Trophoblast cell (in vitro differentiated cells and primary cell): Measurements from ENCODE around the gene RCL1.
A peak's percentile ranks its signal among the peaks of the same experiment; 100 is the strongest.

ENCODE experiments used
- DNase-seq, 2 donors: peaks; one replicate each; pipeline ENCODE4 v3.0.0-alpha.2; 2016
- H2AFZ ChIP-seq: 2 replicates; pipeline ENCODE4 v1.6.1; 2013; ENCODE audit warnings: low read length, moderate library complexity, mild to moderate bottlenecking; ENCODE audit not compliant: insufficient read depth, poor library complexity
- H2AK5ac ChIP-seq: 2 replicates; pipeline ENCODE4 v1.6.1; 2013; ENCODE audit warnings: mild to moderate bottlenecking, low read length
- H2BK120ac ChIP-seq: 2 replicates; pipeline ENCODE4 v1.6.1; 2013; ENCODE audit warnings: low read length, mild to moderate bottlenecking, moderate library complexity; ENCODE audit not compliant: insufficient read depth, poor library complexity
- H2BK12ac ChIP-seq: 2 replicates; pipeline ENCODE4 v1.6.1; 2013; ENCODE audit warnings: mild to moderate bottlenecking, low read length, moderate library complexity
- H2BK5ac ChIP-seq: 2 replicates; pipeline ENCODE4 v1.6.1; 2013; ENCODE audit warnings: low read length, low read depth, moderate library complexity, mild to moderate bottlenecking; ENCODE audit not compliant: poor library complexity
- H3K14ac ChIP-seq: 2 replicates; pipeline ENCODE4 v1.6.1; 2013; ENCODE audit warnings: mild to moderate bottlenecking, low read length
- H3K18ac ChIP-seq: 2 replicates; pipeline ENCODE4 v1.6.1; 2013; ENCODE audit warnings: mild to moderate bottlenecking, low read length
- H3K23ac ChIP-seq: 2 replicates; pipeline ENCODE4 v1.6.1; 2013; ENCODE audit warnings: low read length
- H3K27ac ChIP-seq: 2 replicates; pipeline ENCODE4 v1.5.1; 2013; ENCODE audit warnings: low read depth, mild to moderate bottlenecking, inconsistent platforms, low read length, moderate library complexity
- H3K27me3 ChIP-seq: 2 replicates; pipeline ENCODE4 v1.6.1; 2013; ENCODE audit warnings: inconsistent platforms, mild to moderate bottlenecking, low read length, moderate library complexity; ENCODE audit not compliant: insufficient read depth
- H3K36me3 ChIP-seq, 2 experiments: 1 replicate in 1 of 2; 2 replicates in 1 of 2; pipeline ENCODE4 v1.6.1; 2013; ENCODE audit warnings: low read length in 2 of 2, mild to moderate bottlenecking in 2 of 2, moderate library complexity in 1 of 2; ENCODE audit not compliant: insufficient read depth in 2 of 2, control insufficient read depth in 1 of 2
- H3K4ac ChIP-seq: 2 replicates; pipeline ENCODE4 v1.6.1; 2013; ENCODE audit warnings: low read depth, mild to moderate bottlenecking, low read length, moderate library complexity
- H3K4me1 ChIP-seq, 2 experiments: 1 replicate in 1 of 2; 2 replicates in 1 of 2; pipeline ENCODE4 v1.6.1; 2013; ENCODE audit warnings: low read length in 2 of 2, mild to moderate bottlenecking in 2 of 2, moderate library complexity in 1 of 2; ENCODE audit not compliant: insufficient read depth in 2 of 2, control insufficient read depth in 1 of 2
- H3K4me2 ChIP-seq: 2 replicates; pipeline ENCODE4 v1.6.1; 2013; ENCODE audit warnings: inconsistent platforms, mild to moderate bottlenecking, low read length, moderate library complexity
- H3K4me3 ChIP-seq: 2 replicates; pipeline ENCODE4 v1.5.1; 2013; ENCODE audit warnings: mild to moderate bottlenecking, low read depth, low read length, inconsistent platforms
- H3K79me1 ChIP-seq: one replicate; pipeline ENCODE4 v1.6.1; 2013; ENCODE audit warnings: low read length
- H3K79me2 ChIP-seq: 2 replicates; pipeline ENCODE4 v1.6.1; 2013; ENCODE audit warnings: low read length, mild to moderate bottlenecking; ENCODE audit not compliant: control insufficient read depth, insufficient read depth, poor library complexity
- H3K9ac ChIP-seq: 2 replicates; pipeline ENCODE4 v1.6.1; 2013; ENCODE audit warnings: mild to moderate bottlenecking, low read length
- H3K9me3 ChIP-seq: 2 replicates; pipeline ENCODE4 v1.6.1; 2013; ENCODE audit warnings: low read depth, mild to moderate bottlenecking, control low read depth, inconsistent platforms, low read length; ENCODE audit not compliant: insufficient read depth
- H4K12ac ChIP-seq: 2 replicates; pipeline ENCODE4 v1.6.1; 2013; ENCODE audit warnings: low read depth, mild to moderate bottlenecking, low read length, moderate library complexity
- H4K8ac ChIP-seq: 2 replicates; pipeline ENCODE4 v1.6.1; 2013; ENCODE audit warnings: low read depth, mild to moderate bottlenecking, low read length, moderate library complexity
- H4K91ac ChIP-seq: one replicate; pipeline ENCODE4 v1.6.1; 2013; ENCODE audit warnings: low read depth, mild to moderate bottlenecking, low read length, moderate library complexity
- WGBS: extraction: QIAGEN DNeasy Blood & Tissue Kit; methylation state at CpG from one replicate; pipeline ENCODE4 v1.1.7; 2013; ENCODE audit warnings: missing lambda C conversion rate; ENCODE audit not compliant: insufficient read length, insufficient coverage; ENCODE audit errors: extremely low coverage; 5-methylcytosine and 5-hydroxymethylcytosine counted together

RCL1 gene

DNA sequence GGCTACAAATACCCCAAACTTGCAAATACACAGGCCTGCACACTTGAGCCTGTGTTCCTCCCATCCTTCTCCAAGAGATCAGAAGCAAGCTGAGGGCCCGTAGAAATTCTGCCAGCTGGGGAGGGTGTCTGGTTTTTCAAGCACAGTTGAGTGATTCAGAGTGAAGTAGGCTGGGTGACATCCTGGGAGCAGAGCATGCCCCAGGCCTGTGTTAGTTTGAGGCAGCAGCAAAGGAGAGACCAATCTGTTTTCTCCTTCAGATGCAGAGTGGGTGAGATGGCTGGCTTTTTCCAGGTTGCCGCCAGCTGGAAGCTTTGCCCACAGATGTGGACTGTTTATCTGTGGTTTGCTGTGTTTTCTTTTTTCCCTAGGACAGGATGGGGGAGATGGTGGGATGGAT is 63.1 kb downstream of the RCL1 start:
- Histone ChIP-seq H3K79me1 (no peaks in the 10 kb centered on the region), H2BK5ac (no peak overlapping the region), H3K14ac (no peak overlapping the region), H2AK5ac (no peak overlapping the region), H4K8ac (no peak overlapping the region), H3K27ac (no peak overlapping the region), H3K9ac (no peak overlapping the region), H3K27me3 (no peaks in the 10 kb centered on the region), H3K18ac (no peak overlapping the region), H3K4me2 (no peak overlapping the region), H2AFZ (no peak overlapping the region), H4K12ac (no peak overlapping the region), H4K91ac (no peak overlapping the region), H3K23ac (no peak overlapping the region), H3K79me2 (no peaks in the 10 kb centered on the region), H3K9me3 (no peaks in the 10 kb centered on the region), H3K36me3 (peaks cover 4 to 7% of the 10 kb centered on the region in 2 experiments), H3K4me3 (no peak overlapping the region), H2BK120ac (no peak overlapping the region), H3K4me1 (no peaks in the 10 kb centered on the region), H3K4ac (no peak overlapping the region), H2BK12ac (no peak overlapping the region)
- no CpG with 5 or more reads among the region's 2 CpGs for WGBS
- DNase-seq: no peak

- Histone ChIP-seq H3K4me3 (no peak overlapping the region), H3K79me2 (no peaks in the 10 kb centered on the region), H2BK12ac (no peak overlapping the region), H3K23ac (no peak overlapping the region), H3K27ac (no peak overlapping the region), H3K36me3 (peaks cover 4 to 7% of the 10 kb centered on the region in 2 experiments), H3K4ac (no peak overlapping the region), H4K12ac (no peak overlapping the region), H3K4me2 (no peak overlapping the region), H3K9me3 (no peaks in the 10 kb centered on the region), H3K9ac (no peak overlapping the region), H3K4me1 (peaks cover 0 to 1% of the 10 kb centered on the region in 2 experiments), H3K14ac (no peak overlapping the region), H4K8ac (no peak overlapping the region), H4K91ac (no peak overlapping the region), H3K27me3 (no peaks in the 10 kb centered on the region), H3K18ac (no peak overlapping the region), H3K79me1 (no peaks in the 10 kb centered on the region), H2AK5ac (no peak overlapping the region), H2AFZ (no peak overlapping the region), H2BK120ac (no peak overlapping the region), H2BK5ac (no peak overlapping the region)
- WGBS: no CpG with 5 or more reads among the region's 8 CpGs
- DNase-seq: no peak
These were observed 64.5 kb downstream of the RCL1 start for GRCh38 chr9:4857163-4857810.

DNA sequence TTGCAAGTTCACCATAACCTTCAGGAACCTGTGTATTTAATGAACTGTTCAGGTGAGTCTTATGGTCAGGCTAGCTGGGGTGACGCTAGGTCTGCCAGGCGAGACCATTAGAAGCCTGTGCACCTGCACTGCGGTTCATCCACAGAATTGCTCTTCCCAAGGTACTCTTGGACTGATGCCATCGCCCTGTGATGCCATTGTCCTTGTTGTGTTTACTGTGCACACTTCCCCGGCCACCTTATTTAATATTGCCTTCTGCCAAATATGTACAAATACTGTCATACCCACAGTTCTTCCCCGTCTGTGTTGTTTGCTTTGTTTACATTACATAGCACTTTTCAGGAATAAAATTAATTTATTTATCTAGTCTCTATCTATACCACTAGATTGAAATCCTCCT is 66.3 kb downstream of the RCL1 start:
- Histone ChIP-seq H3K9me3 (no peaks in the 10 kb centered on the region), H3K27me3 (no peaks in the 10 kb centered on the region), H2BK12ac (no peak overlapping the region), H2AK5ac (no peak overlapping the region), H2BK120ac (no peak overlapping the region), H3K79me1 (no peaks in the 10 kb centered on the region), H4K8ac (no peak overlapping the region), H3K4me1 (peaks cover 2 to 4% of the 10 kb centered on the region in 2 experiments), H3K4ac (no peak overlapping the region), H3K9ac (no peak overlapping the region), H3K14ac (no peak overlapping the region), H3K18ac (no peak overlapping the region), H4K12ac (no peak overlapping the region), H2AFZ (no peak overlapping the region), H3K4me2 (no peak overlapping the region), H3K36me3 (peaks cover 3 to 5% of the 10 kb centered on the region in 2 experiments), H3K79me2 (no peaks in the 10 kb centered on the region), H3K4me3 (no peak overlapping the region), H4K91ac (no peak overlapping the region), H2BK5ac (no peak overlapping the region), H3K27ac (no peak overlapping the region), H3K23ac (no peak overlapping the region)
- no peak for DNase-seq
- no CpG with 5 or more reads among the region's 6 CpGs for WGBS

- Histone ChIP-seq H4K12ac (no peak overlapping the region), H3K4me2 (no peak overlapping the region), H3K79me2 (no peaks in the 10 kb centered on the region), H3K14ac (no peak overlapping the region), H3K27ac (no peak overlapping the region), H4K8ac (no peak overlapping the region), H3K79me1 (no peaks in the 10 kb centered on the region), H3K23ac (no peak overlapping the region), H3K36me3 (peaks cover 0 to 4% of the 10 kb centered on the region in 2 experiments), H3K18ac (no peak overlapping the region), H2BK120ac (no peak overlapping the region), H4K91ac (no peak overlapping the region), H3K27me3 (no peaks in the 10 kb centered on the region), H2AK5ac (no peak overlapping the region), H2BK5ac (no peak overlapping the region), H2AFZ (no peak overlapping the region), H3K4me1 (peaks cover 3 to 8% of the 10 kb centered on the region in 2 experiments), H3K9ac (no peak overlapping the region), H3K9me3 (no peaks in the 10 kb centered on the region), H3K4me3 (no peak overlapping the region), H3K4ac (no peak overlapping the region), H2BK12ac (no peak overlapping the region)
- WGBS: no CpG with 5 or more reads among the region's 2 CpGs
- DNase-seq: peak; percentile 34 to 60
These were observed 67.6 kb downstream of the RCL1 start for GRCh38 chr9:4860383-4860782.
